ENCODE results near the gene FGFRL1.

Gene FGFRL1

GRCh38 chr4:992297-993110, 18.9 kb upstream of the FGFRL1 start:
- no peak overlapping the region for H4K8ac ChIP-seq (ENCODE audit: low read depth, low read length)
- H2AFZ ChIP-seq (ENCODE audit: insufficient read depth, low read length, poor library complexity) = no peak overlapping the region
- peaks cover 5 to 8% of the 10 kb centered on the region in 2 experiments for H3K4me1 ChIP-seq (ENCODE audit: control insufficient read depth in 1 of 2, insufficient read depth in 2 of 2, low read length in 2 of 2)
- peaks cover 9% of the 10 kb centered on the region for H3K27me3 ChIP-seq (ENCODE audit: insufficient read depth, low read length)
- no peak overlapping the region for H3K4ac ChIP-seq (ENCODE audit: low read depth, low read length)
- no peak overlapping the region for H3K4me3 ChIP-seq (ENCODE audit: low read depth, low read length)
- H3K79me1 ChIP-seq (ENCODE audit: low read length) = no peaks in the 10 kb centered on the region
- H3K79me2 ChIP-seq (ENCODE audit: control insufficient read depth, insufficient read depth, low read length, poor library complexity) = no peaks in the 10 kb centered on the region
- H3K36me3 ChIP-seq (ENCODE audit: control insufficient read depth in 1 of 2, insufficient read depth in 2 of 2, low read length in 2 of 2) = no peaks in the 10 kb centered on the region
- peak overlapping the region; percentile 13 for H3K18ac ChIP-seq (ENCODE audit: low read length)
- H3K9me3 ChIP-seq (ENCODE audit: insufficient read depth, low read depth, low read length) = peaks cover 2% of the 10 kb centered on the region
- no peak overlapping the region for H3K23ac ChIP-seq (ENCODE audit: low read length)
- H2BK5ac ChIP-seq (ENCODE audit: low read depth, low read length, poor library complexity) = no peak overlapping the region
- no peak overlapping the region for H2AK5ac ChIP-seq (ENCODE audit: low read length)
- H4K91ac ChIP-seq (ENCODE audit: low read depth, low read length) = peak overlapping the region; percentile 4
- H4K12ac ChIP-seq (ENCODE audit: low read depth, low read length) = no peak overlapping the region
- no peak overlapping the region for H3K14ac ChIP-seq (ENCODE audit: low read length)
- no peak overlapping the region for H2BK120ac ChIP-seq (ENCODE audit: insufficient read depth, low read length, poor library complexity)
- no peak overlapping the region for H3K9ac ChIP-seq (ENCODE audit: low read length)
- H3K4me2 ChIP-seq (ENCODE audit: low read length) = no peak overlapping the region
- no peak overlapping the region for H2BK12ac ChIP-seq (ENCODE audit: low read length)
- WGBS (ENCODE audit: extremely low coverage, insufficient coverage, insufficient read length) = no CpG with 5 or more reads among the region's 25 CpGs
- H3K27ac ChIP-seq (ENCODE audit: low read depth, low read length) = no peak overlapping the region
- DNase-seq = peak; percentile 87 to 88

GRCh38 chr4:993111-994029, 18.1 kb upstream of the FGFRL1 start, which contains the start of gene SLC26A1:
SLC26A1 (minus strand) TSS chr4:993404; CDS start chr4:991703, 1,701 bp downstream.
- Histone ChIP-seq H3K36me3 (ENCODE audit: control insufficient read depth in 1 of 2, insufficient read depth in 2 of 2, low read length in 2 of 2) (no peaks in the 10 kb centered on the region), H3K27me3 (ENCODE audit: insufficient read depth, low read length) (peaks cover 18% of the 10 kb centered on the region), H2AFZ (ENCODE audit: insufficient read depth, low read length, poor library complexity) (no peak within 1 kb of the TSS), H2BK12ac (ENCODE audit: low read length) (no peak within 1 kb of the TSS), H3K4me2 (ENCODE audit: low read length) (no peak within 1 kb of the TSS), H3K79me2 (ENCODE audit: control insufficient read depth, insufficient read depth, low read length, poor library complexity) (no peaks in the 10 kb centered on the region), H2AK5ac (ENCODE audit: low read length) (no peak within 1 kb of the TSS), H3K14ac (ENCODE audit: low read length) (no peak within 1 kb of the TSS), H3K79me1 (ENCODE audit: low read length) (no peaks in the 10 kb centered on the region), H2BK120ac (ENCODE audit: insufficient read depth, low read length, poor library complexity) (no peak within 1 kb of the TSS), H3K9ac (ENCODE audit: low read length) (no peak within 1 kb of the TSS), H3K4me1 (ENCODE audit: control insufficient read depth in 1 of 2, insufficient read depth in 2 of 2, low read length in 2 of 2) (peaks cover 5 to 6% of the 10 kb centered on the region in 2 experiments), H3K27ac (ENCODE audit: low read depth, low read length) (no peak within 1 kb of the TSS), H4K12ac (ENCODE audit: low read depth, low read length) (no peak within 1 kb of the TSS), H4K91ac (ENCODE audit: low read depth, low read length) (peak within 1 kb of the TSS; percentile 4), H2BK5ac (ENCODE audit: low read depth, low read length, poor library complexity) (no peak within 1 kb of the TSS), H3K9me3 (ENCODE audit: insufficient read depth, low read depth, low read length) (peaks cover 3% of the 10 kb centered on the region), H3K4me3 (ENCODE audit: low read depth, low read length) (no peak within 1 kb of the TSS), H3K18ac (ENCODE audit: low read length) (peak within 1 kb of the TSS; percentile 13), H3K4ac (ENCODE audit: low read depth, low read length) (no peak within 1 kb of the TSS), H4K8ac (ENCODE audit: low read depth, low read length) (no peak within 1 kb of the TSS), H3K23ac (ENCODE audit: low read length) (no peak within 1 kb of the TSS)
- peak; percentile 37 to 59 for DNase-seq
- WGBS (ENCODE audit: extremely low coverage, insufficient coverage, insufficient read length) = no CpG with 5 or more reads among the region's 37 CpGs

- Histone ChIP-seq H3K27me3 (ENCODE audit: insufficient read depth, low read length) (peaks cover 28% of the 10 kb centered on the region), H3K4me3 (ENCODE audit: low read depth, low read length) (no peak overlapping the region), H3K27ac (ENCODE audit: low read depth, low read length) (no peak overlapping the region), H2BK5ac (ENCODE audit: low read depth, low read length, poor library complexity) (no peak overlapping the region), H3K9me3 (ENCODE audit: insufficient read depth, low read depth, low read length) (peaks cover 7% of the 10 kb centered on the region), H3K36me3 (ENCODE audit: control insufficient read depth in 1 of 2, insufficient read depth in 2 of 2, low read length in 2 of 2) (no peaks in the 10 kb centered on the region), H3K4me1 (ENCODE audit: control insufficient read depth in 1 of 2, insufficient read depth in 2 of 2, low read length in 2 of 2) (peaks cover 5 to 6% of the 10 kb centered on the region in 2 experiments), H2AFZ (ENCODE audit: insufficient read depth, low read length, poor library complexity) (no peak overlapping the region), H4K12ac (ENCODE audit: low read depth, low read length) (no peak overlapping the region), H3K14ac (ENCODE audit: low read length) (no peak overlapping the region), H2AK5ac (ENCODE audit: low read length) (no peak overlapping the region), H2BK120ac (ENCODE audit: insufficient read depth, low read length, poor library complexity) (no peak overlapping the region), H4K91ac (ENCODE audit: low read depth, low read length) (no peak overlapping the region), H3K4ac (ENCODE audit: low read depth, low read length) (no peak overlapping the region), H3K79me2 (ENCODE audit: control insufficient read depth, insufficient read depth, low read length, poor library complexity) (no peaks in the 10 kb centered on the region), H3K9ac (ENCODE audit: low read length) (no peak overlapping the region), H3K4me2 (ENCODE audit: low read length) (no peak overlapping the region), H3K23ac (ENCODE audit: low read length) (no peak overlapping the region), H3K79me1 (ENCODE audit: low read length) (no peaks in the 10 kb centered on the region), H4K8ac (ENCODE audit: low read depth, low read length) (no peak overlapping the region), H3K18ac (ENCODE audit: low read length) (no peak overlapping the region), H2BK12ac (ENCODE audit: low read length) (no peak overlapping the region)
- no peak for DNase-seq
- WGBS (ENCODE audit: extremely low coverage, insufficient coverage, insufficient read length) = no CpG with 5 or more reads among the region's 23 CpGs
Measured at GRCh38 chr4:995311-996026, 16.0 kb upstream of the FGFRL1 start.
